ENCODE results near the gene PRKN.
A peak's percentile ranks its signal among the peaks of the same experiment; 100 is the strongest.

PRKN gene

GRCh38 chr6:162157167-162157870 lies 570.2 kb downstream of the PRKN start:
- DNase-seq, result no peak

GRCh38 chr6:162156146-162156545 lies 571.4 kb downstream of the PRKN start:
- no peak for DNase-seq

GRCh38 chr6:162154930-162155329 lies 572.6 kb downstream of the PRKN start:
- no peak for DNase-seq

GRCh38 chr6:162154001-162154400 lies 573.6 kb downstream of the PRKN start:
- DNase-seq, result no peak

GRCh38 chr6:162153120-162153519 lies 574.4 kb downstream of the PRKN start:
- no peak for DNase-seq

GRCh38 chr6:162151021-162151665 lies 576.4 kb downstream of the PRKN start:
- DNase-seq, result no peak

GRCh38 chr6:162150295-162150694 lies 577.3 kb downstream of the PRKN start:
- no peak for DNase-seq

GRCh38 chr6:162149786-162150185 lies 577.8 kb downstream of the PRKN start:
- no peak for DNase-seq

- no peak for DNase-seq
These were observed 579.8 kb downstream of the PRKN start for GRCh38 chr6:162147805-162148204.

- DNase-seq, result no peak
These were observed 580.3 kb downstream of the PRKN start for GRCh38 chr6:162147281-162147680.

GRCh38 chr6:162140251-162140852 lies 587.2 kb downstream of the PRKN start:
- DNase-seq, result no peak

- no peak for DNase-seq
These were observed 601.9 kb downstream of the PRKN start for GRCh38 chr6:162125659-162126058.

- no peak for DNase-seq
These were observed 602.7 kb downstream of the PRKN start for GRCh38 chr6:162124710-162125435.

- DNase-seq, result no peak
These were observed 603.8 kb downstream of the PRKN start for GRCh38 chr6:162123797-162124196.

GRCh38 chr6:162119341-162119740 lies 608.2 kb downstream of the PRKN start:
- no peak for DNase-seq

GRCh38 chr6:162118706-162119105 lies 608.9 kb downstream of the PRKN start:
- DNase-seq, result no peak

- DNase-seq, result no peak
These were observed 610.6 kb downstream of the PRKN start for GRCh38 chr6:162116902-162117525.

GRCh38 chr6:162109480-162110050 lies 618.0 kb downstream of the PRKN start:
- no peak for DNase-seq

- no peak for DNase-seq
These were observed 619.5 kb downstream of the PRKN start for GRCh38 chr6:162108041-162108440.

GRCh38 chr6:162100096-162100495 lies 627.5 kb downstream of the PRKN start:
- DNase-seq, result no peak

- DNase-seq, result peak; percentile 5
These were observed 627.9 kb downstream of the PRKN start for GRCh38 chr6:162099685-162100084.

GRCh38 chr6:162092816-162093502 lies 634.6 kb downstream of the PRKN start:
- no peak for DNase-seq

Measured in CD4-positive, alpha-beta T cell treated with Interleukin-12 subunit alpha and Interleukin-12 subunit beta, for 1 hour (primary cell).